Measurements from ENCODE around the gene TFDP3. TPM values are rescaled to one million over a fixed set of nuclear protein-coding genes. Genes with fewer than 3 reads are reported as not detected.

TFDP3 gene
- total RNA-seq, 1 donor from 2014 or later, result not detected

- DNase-seq, result no peak
- Mint-ChIP-seq H3K4me1 (ENCODE audit: low read depth, unreplicated experiment) (no peaks in the 10 kb centered on the region), H3K27ac (ENCODE audit: unreplicated experiment) (no peak overlapping the region)
Observed at GRCh38 chrX:133171962-133172708, 46.0 kb downstream of the TFDP3 start.

More at GRCh38 chrX:133171962-133172708, 46.0 kb downstream of the TFDP3 start:
- H3K4me3 Mint-ChIP-seq (ENCODE audit: unreplicated experiment), result no peak overlapping the region
- no peaks in the 10 kb centered on the region for H3K9me3 Mint-ChIP-seq (ENCODE audit: unreplicated experiment)
- H3K27me3 Mint-ChIP-seq (ENCODE audit: unreplicated experiment), result no peaks in the 10 kb centered on the region
- H3K36me3 Mint-ChIP-seq (ENCODE audit: unreplicated experiment), result no peaks in the 10 kb centered on the region
- TF ChIP-seq CTCF (IDR thresholded peaks at IDR 0.05; ENCODE audit: partially characterized antibody, unreplicated experiment), result no peak

Other genes starting within 250 kb of the TFDP3 start
- not detected for gene USP26, start 121.2 kb downstream of the TFDP3 start, total RNA-seq (ENCODE audit: unreplicated experiment)
- gene GPC4, start 197.1 kb upstream of the TFDP3 start, total RNA-seq (ENCODE audit: unreplicated experiment), result 32.8 TPM

Data from glutamatergic neuron (in vitro differentiated cells).